H9 (cell line): ENCODE results near the gene NLRP1. TPM values are rescaled to one million over a fixed set of nuclear protein-coding genes. Genes with fewer than 3 reads are reported as not detected.

Source experiments
- DNase-seq: peaks from one replicate; pipeline ENCODE4 v3.0.0-alpha.2; 2017
- H2AFZ ChIP-seq: one replicate; pipeline ENCODE4 v1.6.1; 2013; ENCODE audit warnings: mild to moderate bottlenecking, low read length, control low read depth, moderate library complexity
- H2AK5ac ChIP-seq: 2 replicates; pipeline ENCODE4 v1.6.1; 2013; ENCODE audit warnings: low read length, control low read depth, mixed read lengths; ENCODE audit not compliant: insufficient read length
- H2BK120ac ChIP-seq: one replicate; pipeline ENCODE4 v1.6.1; 2013; ENCODE audit warnings: low read depth, mild to moderate bottlenecking, low read length, control low read depth, inconsistent platforms; ENCODE audit not compliant: poor library complexity, severe bottlenecking
- H2BK12ac ChIP-seq: 2 replicates; pipeline ENCODE4 v1.6.1; 2013; ENCODE audit warnings: low read length, control low read depth, mixed read lengths, low read depth; ENCODE audit not compliant: insufficient read length
- H2BK15ac ChIP-seq: 2 replicates; pipeline ENCODE4 v1.6.1; 2013; ENCODE audit warnings: low read depth, low read length, control low read depth
- H2BK20ac ChIP-seq: one replicate; pipeline ENCODE4 v1.6.1; 2013; ENCODE audit warnings: low read depth, mild to moderate bottlenecking, low read length, control low read depth, inconsistent platforms; ENCODE audit not compliant: poor library complexity, severe bottlenecking
- H2BK5ac ChIP-seq: 2 replicates; pipeline ENCODE4 v1.6.1; 2013; ENCODE audit warnings: low read length, control low read depth, mixed read lengths; ENCODE audit not compliant: insufficient read length
- H3K14ac ChIP-seq: 2 replicates; pipeline ENCODE4 v1.6.1; 2013; ENCODE audit warnings: low read length, control low read depth; ENCODE audit not compliant: insufficient read depth
- H3K18ac ChIP-seq: 2 replicates; pipeline ENCODE4 v1.6.1; 2013; ENCODE audit warnings: low read depth, mild to moderate bottlenecking, mixed read lengths, low read length, control low read depth; ENCODE audit not compliant: insufficient read length
- H3K23ac ChIP-seq: 2 replicates; pipeline ENCODE4 v1.6.1; 2013; ENCODE audit warnings: low read length, control low read depth, mixed read lengths, low read depth; ENCODE audit not compliant: insufficient read length
- H3K23me2 ChIP-seq: 2 replicates; pipeline ENCODE4 v1.6.1; 2013; ENCODE audit warnings: low read depth, mild to moderate bottlenecking, mixed read lengths, low read length, control low read depth; ENCODE audit not compliant: insufficient read length, poor library complexity, severe bottlenecking
- H3K27ac ChIP-seq: 2 replicates; pipeline ENCODE4 v1.5.1; 2013; ENCODE audit warnings: low read length, control low read depth, mixed read lengths, low read depth; ENCODE audit not compliant: insufficient read length
- H3K27me3 ChIP-seq: 2 replicates; pipeline ENCODE4 v1.6.1; 2013; ENCODE audit warnings: low read length, control low read depth, inconsistent platforms; ENCODE audit not compliant: insufficient read depth
- H3K4ac ChIP-seq: 2 replicates; pipeline ENCODE4 v1.6.1; 2013; ENCODE audit warnings: low read depth, mild to moderate bottlenecking, control low read depth, inconsistent platforms, low read length, moderate library complexity
- H3K4me1 ChIP-seq: 2 replicates; pipeline ENCODE4 v1.6.1; 2013; ENCODE audit warnings: low read length, control low read depth, inconsistent platforms; ENCODE audit not compliant: insufficient read depth
- H3K4me2 ChIP-seq: 2 replicates; pipeline ENCODE4 v1.6.1; 2013; ENCODE audit warnings: low read length, control low read depth, mixed read lengths; ENCODE audit not compliant: insufficient read length, insufficient read depth
- H3K56ac ChIP-seq: 2 replicates; pipeline ENCODE4 v1.6.1; 2013; ENCODE audit warnings: low read depth, mild to moderate bottlenecking, mixed read lengths, low read length, control low read depth; ENCODE audit not compliant: insufficient read length
- H3K79me1 ChIP-seq: 2 replicates; pipeline ENCODE4 v1.6.1; 2013; ENCODE audit warnings: low read depth, mild to moderate bottlenecking, moderate library complexity, low read length, control low read depth, inconsistent platforms; ENCODE audit not compliant: insufficient read depth, poor library complexity, severe bottlenecking
- H3K79me2 ChIP-seq: 2 replicates; pipeline ENCODE4 v1.6.1; 2013; ENCODE audit warnings: low read length, control low read depth, inconsistent platforms; ENCODE audit not compliant: insufficient read depth
- H3K9ac ChIP-seq: 2 replicates; pipeline ENCODE4 v1.6.1; 2013; ENCODE audit warnings: low read length, control low read depth, mixed read lengths; ENCODE audit not compliant: insufficient read length; ENCODE audit errors: extremely low read depth
- H3K9me3 ChIP-seq: one replicate; pipeline ENCODE4 v1.6.1; 2013; ENCODE audit warnings: low read depth, low read length, inconsistent platforms; ENCODE audit not compliant: control insufficient read depth
- H3T11ph ChIP-seq: one replicate; pipeline ENCODE4 v1.6.1; 2013; ENCODE audit warnings: mild to moderate bottlenecking, low read length, control low read depth, inconsistent platforms
- H4K20me1 ChIP-seq: one replicate; pipeline ENCODE4 v1.6.1; 2013; ENCODE audit not compliant: control insufficient read depth, insufficient read length, insufficient read depth
- H4K5ac ChIP-seq: 2 replicates; pipeline ENCODE4 v1.6.1; 2013; ENCODE audit warnings: low read depth, mild to moderate bottlenecking, mixed read lengths, low read length, control low read depth; ENCODE audit not compliant: insufficient read length
- H4K8ac ChIP-seq: replicated peaks from 2 replicates; pipeline ENCODE4 v1.6.1; 2013; ENCODE audit warnings: low read length, control low read depth, mixed read lengths, low read depth; ENCODE audit not compliant: insufficient read length
- H4K91ac ChIP-seq: 2 replicates; pipeline ENCODE4 v1.6.1; 2013; ENCODE audit warnings: low read depth, mild to moderate bottlenecking, moderate library complexity, mixed read lengths, low read length, control low read depth; ENCODE audit not compliant: insufficient read length
- H3K27ac Mint-ChIP-seq, 3 experiments: 2 replicates in 2 of 3; 3 replicates in 1 of 3; pipeline ENCODE4 v1.8.0; 2020 to 2021; ENCODE audit warnings: mixed read lengths in 3 of 3, mild to moderate bottlenecking in 1 of 3, moderate library complexity in 1 of 3
- H3K27me3 Mint-ChIP-seq: 2 replicates; pipeline ENCODE4 v1.8.0; 2021; ENCODE audit warnings: low read depth, mild to moderate bottlenecking, moderate library complexity, mixed read lengths
- H3K36me3 Mint-ChIP-seq, 3 experiments: 2 replicates in 2 of 3; 3 replicates in 1 of 3; pipeline ENCODE4 v1.8.0; 2020 to 2021; ENCODE audit warnings: low read depth in 3 of 3, mixed read lengths in 3 of 3; ENCODE audit not compliant: insufficient read depth in 1 of 3
- H3K4me1 Mint-ChIP-seq, 2 experiments: 2 replicates each; pipeline ENCODE4 v1.8.0; 2020; ENCODE audit warnings: mixed read lengths in 2 of 2
- H3K4me3 Mint-ChIP-seq, 2 experiments: 2 replicates in 1 of 2; 3 replicates in 1 of 2; pipeline ENCODE4 v1.8.0; 2020 to 2021; ENCODE audit warnings: mild to moderate bottlenecking in 2 of 2, mixed read lengths in 2 of 2, moderate library complexity in 1 of 2
- H3K9me3 Mint-ChIP-seq, 2 experiments: 2 replicates in 1 of 2; 3 replicates in 1 of 2; pipeline ENCODE4 v1.8.0; 2020; ENCODE audit warnings: mild to moderate bottlenecking in 2 of 2, mixed read lengths in 2 of 2, moderate library complexity in 1 of 2
- WGBS: extraction: QIAGEN DNeasy Blood & Tissue Kit; methylation state at CpG from one replicate; pipeline ENCODE4 v1.1.7; 2013; ENCODE audit warnings: missing lambda C conversion rate, low lambda C conversion rate, mixed read lengths; ENCODE audit not compliant: insufficient read length; ENCODE audit errors: extremely low coverage; 5-methylcytosine and 5-hydroxymethylcytosine counted together
- total RNA-seq: library from RNA; stranded (reverse); gene quantifications from 2 replicates; pipeline ENCODE4 v1.2.1, GENCODE V29; 2021
- TF ChIP-seq, protein P1 (sequence below): fragments of 200-600 bp; sonication (generic); conservative IDR thresholded peaks from 3 replicates; pipeline ENCODE4 v1.8.0; 2021; ENCODE audit warnings: antibody characterized with exemption, mild to moderate bottlenecking

NLRP1 gene
- total RNA-seq, 1 experiment from 2014 or later: 12.1 TPM

DNA sequence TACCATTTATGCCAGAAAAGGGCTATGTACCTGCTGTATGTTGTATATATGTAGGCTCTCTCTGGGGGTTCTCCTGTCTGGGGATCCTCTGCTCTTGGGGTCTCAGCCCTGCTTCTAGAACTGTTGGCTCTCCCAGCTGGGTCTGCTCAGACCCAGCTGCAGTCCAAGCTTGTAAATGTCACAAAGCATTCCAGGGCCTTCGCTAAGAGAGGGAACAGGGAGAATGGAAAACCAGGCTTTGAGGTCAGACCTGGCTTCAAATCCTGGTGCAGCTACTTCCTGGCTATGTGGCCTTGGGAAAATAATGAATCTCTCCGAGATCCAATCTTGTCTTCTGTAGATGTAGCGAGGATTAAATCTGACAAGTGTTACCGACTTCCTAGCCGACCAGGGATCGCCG lies 44.0 kb downstream of the NLRP1 start:
- no peak overlapping the region for H4K8ac ChIP-seq
- no peak overlapping the region for H3K56ac ChIP-seq
- H3K4me2 ChIP-seq: no peak overlapping the region
- no peaks in the 10 kb centered on the region; the same call in 1 of the 2 replicates for H3K4me1 ChIP-seq
- no peaks in the 10 kb centered on the region for H3K9me3 ChIP-seq
- Mint-ChIP-seq H3K27ac (no peak overlapping the region; a peak in 2 of 7 replicates), H3K36me3 (no peaks in the 10 kb centered on the region), H3K9me3 (no peaks in the 10 kb centered on the region; a peak in 1 of 5 replicates), H3K27me3 (peaks cover 9% of the 10 kb centered on the region), H3K4me1 (peaks cover 9 to 11% of the 10 kb centered on the region in 2 experiments), H3K4me3 (no peak overlapping the region)
- no peak overlapping the region for H2BK5ac ChIP-seq
- H3K23me2 ChIP-seq: no peaks in the 10 kb centered on the region
- no peak overlapping the region for H3T11ph ChIP-seq
- no peaks in the 10 kb centered on the region for H4K20me1 ChIP-seq
- no peaks in the 10 kb centered on the region for H3K27me3 ChIP-seq
- TF ChIP-seq, protein P1, sequence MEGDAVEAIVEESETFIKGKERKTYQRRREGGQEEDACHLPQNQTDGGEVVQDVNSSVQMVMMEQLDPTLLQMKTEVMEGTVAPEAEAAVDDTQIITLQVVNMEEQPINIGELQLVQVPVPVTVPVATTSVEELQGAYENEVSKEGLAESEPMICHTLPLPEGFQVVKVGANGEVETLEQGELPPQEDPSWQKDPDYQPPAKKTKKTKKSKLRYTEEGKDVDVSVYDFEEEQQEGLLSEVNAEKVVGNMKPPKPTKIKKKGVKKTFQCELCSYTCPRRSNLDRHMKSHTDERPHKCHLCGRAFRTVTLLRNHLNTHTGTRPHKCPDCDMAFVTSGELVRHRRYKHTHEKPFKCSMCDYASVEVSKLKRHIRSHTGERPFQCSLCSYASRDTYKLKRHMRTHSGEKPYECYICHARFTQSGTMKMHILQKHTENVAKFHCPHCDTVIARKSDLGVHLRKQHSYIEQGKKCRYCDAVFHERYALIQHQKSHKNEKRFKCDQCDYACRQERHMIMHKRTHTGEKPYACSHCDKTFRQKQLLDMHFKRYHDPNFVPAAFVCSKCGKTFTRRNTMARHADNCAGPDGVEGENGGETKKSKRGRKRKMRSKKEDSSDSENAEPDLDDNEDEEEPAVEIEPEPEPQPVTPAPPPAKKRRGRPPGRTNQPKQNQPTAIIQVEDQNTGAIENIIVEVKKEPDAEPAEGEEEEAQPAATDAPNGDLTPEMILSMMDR: no peak
- no peak overlapping the region for H4K5ac ChIP-seq
- no peak overlapping the region for H2BK120ac ChIP-seq
- H3K79me1 ChIP-seq: no peaks in the 10 kb centered on the region
- H4K91ac ChIP-seq: no peak overlapping the region
- no peak overlapping the region for H2AFZ ChIP-seq
- no peak overlapping the region for H2BK12ac ChIP-seq
- H3K27ac ChIP-seq: no peak overlapping the region
- no peak overlapping the region for H3K4ac ChIP-seq
- no peak overlapping the region for H2AK5ac ChIP-seq
- H3K23ac ChIP-seq: no peak overlapping the region
- no peak overlapping the region for H3K9ac ChIP-seq
- H2BK15ac ChIP-seq: no peak overlapping the region
- H2BK20ac ChIP-seq: no peak overlapping the region
- H3K18ac ChIP-seq: no peak overlapping the region
- H3K79me2 ChIP-seq: no peaks in the 10 kb centered on the region
- no CpG with 5 or more reads among the region's 7 CpGs for WGBS
- DNase-seq: no peak
- H3K14ac ChIP-seq: no peak overlapping the region
